Measurements from ENCODE around the gene ACER3. TPM values are rescaled to one million over a fixed set of nuclear protein-coding genes. Genes with fewer than 3 reads are reported as not detected.

Gene ACER3
- polyA plus RNA-seq, 3 donors, result 22.9 to 45.4 (median 23.6) TPM

- WGBS (ENCODE audit: insufficient coverage), result no CpG with 5 or more reads among the region's 1 CpG
- no peak overlapping the region for H3K9ac ChIP-seq (ENCODE audit: insufficient read depth, low read length, poor library complexity, severe bottlenecking)
- no peaks in the 10 kb centered on the region for H3K9me3 Mint-ChIP-seq
These were observed 58.7 kb downstream of the ACER3 start for GRCh38 chr11:76919467-76919866.

More at GRCh38 chr11:76919467-76919866, 58.7 kb downstream of the ACER3 start:
- Histone ChIP-seq H3K4me3 (replicated peaks in 1 of 3; ENCODE audit: low read depth in 2 of 3, low read length in 3 of 3) (no peak overlapping the region), H3K27me3 (ENCODE audit: control insufficient read depth in 2 of 2, insufficient read depth in 2 of 2, low read length in 2 of 2) (no peaks in the 10 kb centered on the region), H3K27ac (ENCODE audit: low read depth in 1 of 2, low read length in 2 of 2) (no peak overlapping the region), H2AFZ (ENCODE audit: insufficient read depth, low read depth, low read length, poor library complexity, severe bottlenecking) (no peak overlapping the region), H3K79me2 (ENCODE audit: insufficient read depth, low read length) (peaks cover 48% of the 10 kb centered on the region), H3K4me2 (replicated peaks; ENCODE audit: extremely low read depth, low read length, poor library complexity, severe bottlenecking) (no peak overlapping the region), H4K20me1 (ENCODE audit: insufficient read depth, low read length) (peaks cover 87% of the 10 kb centered on the region), H3K36me3 (replicated peaks in 1 of 2; ENCODE audit: control insufficient read depth in 1 of 2, insufficient read depth in 2 of 2, low read length in 2 of 2) (no peaks in the 10 kb centered on the region), H3K9me3 (replicated peaks in 1 of 2; ENCODE audit: control insufficient read depth in 1 of 2, insufficient read depth in 1 of 2, low read length in 2 of 2) (no peaks in the 10 kb centered on the region), H3K4me1 (ENCODE audit: control insufficient read depth in 1 of 2, insufficient read depth in 2 of 2, low read length in 2 of 2) (peaks cover 0 to 13% of the 10 kb centered on the region in 2 donors)
- H3K27me3 Mint-ChIP-seq (ENCODE audit: low read depth in 3 of 3), result peaks cover 0 to 1% (median 0%) of the 10 kb centered on the region in 3 donors
- H3K27ac Mint-ChIP-seq, result no peak overlapping the region
- no peak overlapping the region for H3K4me3 Mint-ChIP-seq
- peaks cover 5 to 13% of the 10 kb centered on the region in 2 donors for H3K36me3 Mint-ChIP-seq
- peaks cover 10% of the 10 kb centered on the region for H3K4me1 Mint-ChIP-seq
- TF ChIP-seq CTCF (IDR thresholded peaks at IDR 0.05), result peak; percentile 79
- no peak for DNase-seq
- intact Hi-C loops (cut with micrococcal nuclease), result loop anchor here (2.0 to 5.0 kb wide), 3 partner anchors 112 to 187 kb away; no protein-coding TSS in a partner anchor

All from CD14-positive monocyte (primary cell).